Body of pancreas (tissue), 4 donors: ENCODE data around the gene ANAPC2. TPM values are rescaled to one million over a fixed set of nuclear protein-coding genes. Genes with fewer than 3 reads are reported as not detected.

Source experiments
- ATAC-seq: fragments of 150-250 bp; one replicate; pipeline ENCODE4 v1.9.1; 2016
- DNase-seq, 4 donors: peaks; one replicate each; pipeline ENCODE4 v3.0.0-alpha.2; 2019
- H3K27ac ChIP-seq, 4 donors: fragments of 200-600 bp; sonication (generic); 1 replicate in 3 of 4; 2 replicates in 1 of 4; pipeline versions ENCODE4 v1.5.1 to v1.6.1; 2016 to 2019; ENCODE audit warnings: mild to moderate bottlenecking in 1 of 4, mixed read lengths in 1 of 4, moderate library complexity in 1 of 4
- H3K27me3 ChIP-seq, 2 donors: fragments of 200-600 bp; sonication (generic); one replicate each; pipeline ENCODE4 v1.6.0; 2016; ENCODE audit warnings: mild to moderate bottlenecking in 1 of 2
- H3K36me3 ChIP-seq, 2 donors: fragments of 200-600 bp; sonication (generic); replicated peaks in 1 of 2; 2 replicates each; pipeline ENCODE4 v1.5.1; 2016; ENCODE audit warnings: low read depth in 2 of 2; ENCODE audit not compliant: insufficient read depth in 1 of 2
- H3K4me1 ChIP-seq: fragments of 200-600 bp; sonication (generic); one replicate; pipeline ENCODE4 v1.6.0; 2016
- H3K4me3 ChIP-seq, 2 donors: fragments of 200-600 bp; sonication (generic); 1 replicate in 1 of 2; 2 replicates in 1 of 2; pipeline ENCODE4 v1.5.1; 2016 to 2019
- H3K9me3 ChIP-seq, 3 donors: fragments of 200-600 bp; sonication (generic); 1 replicate in 2 of 3; 2 replicates in 1 of 3; pipeline ENCODE4 v1.5.1; 2016
- CTCF ChIP-seq, 7 experiments: fragments of 450-650 bp in 4 of 7; fragments of 200-600 bp in 3 of 7; sonication (generic) in 3 of 7; IDR thresholded peaks; one replicate each; pipeline ENCODE4 v1.5.1; 2016 to 2019; ENCODE audit warnings: antibody characterized with exemption in 7 of 7
- POLR2A ChIP-seq, 3 donors: fragments of 450-650 bp; IDR thresholded peaks; one replicate each; pipeline ENCODE4 v1.6.1; 2016; ENCODE audit warnings: antibody characterized with exemption in 3 of 3, mild to moderate bottlenecking in 2 of 3
- WGBS, 2 donors: methylation state at CpG; one replicate each; pipeline ENCODE4 v1.1.5; 2017; 5-methylcytosine and 5-hydroxymethylcytosine counted together
- intact Hi-C: fragments of 100-400 bp; cut with DNase I; formaldehyde crosslinking; loops from one replicate; pipeline ENCODE4 v1.15.1; 2023
- total RNA-seq, 2 donors: library from RNA; depleted of rRNA; stranded (reverse); fragments of >200 nt; gene quantifications; one replicate each; pipeline ENCODE4 v1.1.0, GENCODE V29; 2016

The ANAPC2 gene
- total RNA-seq, 2 donors from 2014 or later, result 24.1 to 51.7 TPM

GRCh38 chr9:137183980-137184595 is 4.3 kb downstream of the ANAPC2 start:
- no peaks in the 10 kb centered on the region for H3K27me3 ChIP-seq
- WGBS, 2 donors, result 87 to 92% methylated on average over 20 to 27 of the region's 27 CpGs
- ATAC-seq (no peak), DNase-seq (no peak)
- H3K9me3 ChIP-seq, result no peaks in the 10 kb centered on the region
- intact Hi-C loops, result loop anchor here (5.0 kb wide), 1 partner anchor 52 kb away; no protein-coding TSS in a partner anchor
- peaks cover 28% of the 10 kb centered on the region for H3K4me1 ChIP-seq
- peaks cover 25 to 38% of the 10 kb centered on the region in 2 donors for H3K36me3 ChIP-seq
- no peak for TF ChIP-seq POLR2A (IDR thresholded peaks at IDR 0.05)
- TF ChIP-seq CTCF (IDR thresholded peaks at IDR 0.05), result no peak
- H3K4me3 ChIP-seq, result no peak overlapping the region
- no peak overlapping the region for H3K27ac ChIP-seq

GRCh38 chr9:137182836-137183235 is 5.5 kb downstream of the ANAPC2 start:
- intact Hi-C loops, result loop anchor here (5.0 kb wide), 1 partner anchor 51 kb away; no protein-coding TSS in a partner anchor
- Histone ChIP-seq H3K27me3 (no peaks in the 10 kb centered on the region), H3K36me3 (peaks cover 25 to 40% of the 10 kb centered on the region in 2 donors), H3K4me3 (no peak overlapping the region), H3K27ac (no peak overlapping the region), H3K4me1 (peaks cover 24% of the 10 kb centered on the region), H3K9me3 (no peaks in the 10 kb centered on the region)
- TF ChIP-seq CTCF (IDR thresholded peaks at IDR 0.05), result no peak
- no peak for TF ChIP-seq POLR2A (IDR thresholded peaks at IDR 0.05)
- 88 to 98% methylated on average over 5 to 14 of the region's 17 CpGs for WGBS, 2 donors
- ATAC-seq (no peak), DNase-seq (no peak)

GRCh38 chr9:137181680-137182079 is 6.7 kb downstream of the ANAPC2 start:
- H3K27me3 ChIP-seq, result no peaks in the 10 kb centered on the region
- intact Hi-C loops, result loop anchor here (5.0 kb wide), 1 partner anchor 49 kb away; no protein-coding TSS in a partner anchor

GRCh38 chr9:137180491-137180890 is 7.9 kb downstream of the ANAPC2 start:
- Histone ChIP-seq H3K27ac (no peak overlapping the region), H3K4me3 (no peak overlapping the region), H3K27me3 (no peaks in the 10 kb centered on the region), H3K9me3 (no peaks in the 10 kb centered on the region), H3K36me3 (peaks cover 25 to 40% of the 10 kb centered on the region in 2 donors), H3K4me1 (peaks cover under 1% of the 10 kb centered on the region)
- no peak for ATAC-seq
- WGBS, 2 donors, result 90 to 100% methylated on average over 3 to 18 of the region's 20 CpGs
- intact Hi-C loops, result loop anchor here (5.0 kb wide), 1 partner anchor 48 kb away; no protein-coding TSS in a partner anchor
- no peak for TF ChIP-seq POLR2A (IDR thresholded peaks at IDR 0.05)
- no peak for TF ChIP-seq CTCF (IDR thresholded peaks at IDR 0.05)
- no peak for DNase-seq

More at GRCh38 chr9:137181680-137182079, 6.7 kb downstream of the ANAPC2 start:
- Histone ChIP-seq H3K4me3 (no peak overlapping the region), H3K4me1 (peaks cover 13% of the 10 kb centered on the region), H3K9me3 (no peaks in the 10 kb centered on the region), H3K27ac (no peak overlapping the region), H3K36me3 (peaks cover 25 to 40% of the 10 kb centered on the region in 2 donors)
- ATAC-seq, result no peak
- TF ChIP-seq POLR2A (IDR thresholded peaks at IDR 0.05) (no peak), CTCF (IDR thresholded peaks at IDR 0.05) (no peak)
- no peak for DNase-seq
- WGBS, 2 donors, result 92 to 94% methylated on average over 18 to 22 of the region's 22 CpGs
